Esophagus mucosa (tissue), 1 donor: ENCODE measurements around the gene ICA1L. TPM values are rescaled to one million over a fixed set of nuclear protein-coding genes. Genes with fewer than 3 reads are reported as not detected.

ENCODE experiments used
- ATAC-seq: fragments of 200-7000 bp; cut with Tn5 transposase; one replicate; pipeline ENCODE4 v1.9.1; 2020
- total RNA-seq: library from RNA; stranded (reverse); gene quantifications from one replicate; pipeline ENCODE4 v1.2.4, GENCODE V29; 2023
- donor health status: DM: yes; HTN: yes; CAD: no.

ICA1L gene
- total RNA-seq, 1 donor from 2014 or later = 1.5 TPM

GRCh38 chr2:202726070-202726469 is 145.5 kb downstream of the ICA1L start:
- no peak for ATAC-seq

GRCh38 chr2:202723746-202724145 is 147.8 kb downstream of the ICA1L start:
- no peak for ATAC-seq

Other genes with a start within 250 kb of the ICA1L start
- 10.0 TPM for gene FAM117B, start 236.8 kb downstream of the ICA1L start, total RNA-seq
- 39.6 TPM for gene WDR12, start 39.9 kb upstream of the ICA1L start, total RNA-seq
- 6.6 TPM for gene CARF, start 40.5 kb upstream of the ICA1L start, total RNA-seq
- 16.4 TPM for gene NBEAL1, start 143.1 kb upstream of the ICA1L start, total RNA-seq